AG04450 (cell line): Measurements from ENCODE around the gene HPCAL1. TPM values are rescaled to one million over a fixed set of nuclear protein-coding genes. Genes with fewer than 3 reads are reported as not detected.
"Not testable (repeated sequence)": the region's sequence is repeated elsewhere in the genome, so short reads cannot be mapped to it uniquely, and the experiment has no call there.

Experiments
- CTCF ChIA-PET: fragments of 300-600, 350-600 bp; formaldehyde crosslinking; extraction: SDS; loops from one replicate; lab custom pipeline; 2022; ENCODE audit warnings: antibody characterized with exemption, inconsistent platforms; lab: Charles Lee
- POLR2A ChIA-PET: fragments of 350-600 bp; formaldehyde crosslinking; extraction: SDS; loops from one replicate; lab custom pipeline; 2021; ENCODE audit warnings: antibody characterized with exemption, inconsistent platforms; lab: Yijun Ruan, JAX
- DNase-seq: peaks from one replicate; pipeline ENCODE4 v3.0.0-alpha.2; 2011; ENCODE audit warnings: low read depth, low spot score
- H3K27ac ChIP-seq: one replicate; pipeline ENCODE4 v1.5.1; 2012; ENCODE audit warnings: low read depth, low read length, control low read depth
- H3K27me3 ChIP-seq: one replicate; pipeline ENCODE4 v1.6.0; 2012; ENCODE audit warnings: low read length; ENCODE audit not compliant: control insufficient read depth, insufficient read depth
- H3K4me3 ChIP-seq: 2 replicates; pipeline ENCODE4 v1.5.1; 2011; ENCODE audit warnings: mild to moderate bottlenecking, low read depth, low read length, control low read depth
- H3K9me3 ChIP-seq: 2 replicates; pipeline ENCODE4 v1.5.1; 2012; ENCODE audit warnings: low read length; ENCODE audit not compliant: control insufficient read depth, insufficient read depth
- CTCF ChIP-seq: IDR thresholded peaks from 2 replicates; pipeline ENCODE4 v1.5.1; 2011; ENCODE audit warnings: low read depth, low read length, control low read depth, inconsistent platforms
- polyA plus RNA-seq: library from polyadenylated mRNA; depleted of rRNA; stranded (reverse); fragments of >200 nt; gene quantifications from 2 replicates; pipeline ENCODE4 v1.2.3, GENCODE V29; 2011

HPCAL1 gene
- polyA plus RNA-seq, 1 experiment, result 14.4 TPM

GRCh38 chr2:10287761-10288160 is 14.9 kb upstream of the HPCAL1 start:
- TF ChIP-seq CTCF, result no peak
- no peak for DNase-seq
- CTCF ChIA-PET, result interaction anchor here (2.4 kb wide), 1 partner anchor 121 kb away, joined by 10 read pairs; no protein-coding TSS in a partner anchor
- no peaks in the 10 kb centered on the region; the same call in 1 of the 2 replicates for H3K9me3 ChIP-seq
- H3K27me3 ChIP-seq, result no peaks in the 10 kb centered on the region
- H3K4me3 ChIP-seq, result no peak overlapping the region
- no peak overlapping the region for H3K27ac ChIP-seq
- POLR2A ChIA-PET, result no interaction called here

DNA sequence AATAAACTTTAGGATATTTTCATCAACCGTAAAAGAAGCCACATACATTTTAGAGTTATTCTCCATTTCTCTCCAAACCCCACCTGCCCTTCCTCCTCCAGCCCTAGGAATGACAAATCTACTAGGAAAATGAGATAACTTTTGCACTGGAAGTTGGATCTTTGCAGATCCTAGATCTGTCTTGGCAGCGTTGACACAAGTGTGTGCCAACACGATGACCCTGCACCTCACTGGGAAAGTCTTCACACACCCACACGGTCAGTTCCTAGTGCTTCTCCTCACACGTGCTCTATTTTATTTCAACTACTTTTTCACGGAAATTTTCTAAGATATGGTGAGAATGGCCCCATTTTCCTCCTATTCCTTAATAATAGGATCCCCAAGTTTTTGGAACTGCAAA is 14.1 kb upstream of the HPCAL1 start:
- CTCF ChIA-PET, result no interaction called here
- no peaks in the 10 kb centered on the region for H3K27me3 ChIP-seq
- no peak overlapping the region for H3K27ac ChIP-seq
- POLR2A ChIA-PET, result no interaction called here
- H3K9me3 ChIP-seq, result no peaks in the 10 kb centered on the region; the same call in 1 of the 2 replicates
- TF ChIP-seq CTCF, result no peak
- no peak overlapping the region for H3K4me3 ChIP-seq
- no peak for DNase-seq

DNA sequence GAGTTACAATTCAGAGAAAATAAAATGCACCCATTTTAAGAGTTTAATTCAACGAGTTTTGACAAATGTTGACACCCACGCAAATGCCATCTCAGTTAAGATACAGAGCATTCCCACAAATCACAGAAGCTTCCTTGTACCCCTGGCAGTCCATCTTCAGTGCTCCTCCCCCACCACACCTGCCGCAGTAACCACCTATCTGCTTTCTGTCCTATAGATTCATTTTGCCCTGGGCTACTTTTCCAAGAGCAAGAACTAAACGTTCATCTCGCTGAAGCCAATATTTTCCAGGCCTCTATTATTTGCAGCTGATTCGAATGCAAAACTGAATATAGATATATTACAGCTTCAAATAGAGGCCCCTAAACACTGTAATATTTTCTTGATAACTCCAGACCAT is 13.4 kb upstream of the HPCAL1 start:
- DNase-seq, result no peak
- CTCF ChIA-PET, result no interaction called here

DNA sequence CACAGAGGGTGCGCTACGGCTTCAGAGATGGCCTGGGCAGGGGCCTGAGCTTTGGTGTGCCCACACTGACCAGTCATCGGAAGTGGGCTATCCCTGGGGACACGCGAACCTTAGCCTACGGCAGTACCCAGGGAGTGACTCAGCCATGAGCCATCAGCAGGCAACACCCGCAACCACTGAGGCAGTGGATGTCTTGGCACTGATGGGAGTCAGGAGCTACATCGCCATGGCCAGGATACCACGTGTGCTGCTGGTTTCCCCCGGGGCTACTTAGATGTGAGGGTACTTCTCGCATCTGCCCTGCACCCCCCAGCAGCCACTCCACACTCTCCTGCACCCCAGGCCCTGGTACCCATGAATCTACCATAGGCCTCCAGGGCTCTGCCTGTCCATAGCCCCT is 12.8 kb upstream of the HPCAL1 start:
- Histone ChIP-seq H3K4me3 (no peak overlapping the region), H3K9me3 (no peaks in the 10 kb centered on the region; the same call in none of the 2 replicates), H3K27ac (no peak overlapping the region), H3K27me3 (no peaks in the 10 kb centered on the region)
- CTCF ChIA-PET, result no interaction called here
- no peak for TF ChIP-seq CTCF
- POLR2A ChIA-PET, result no interaction called here
- no peak for DNase-seq

More for the DNA sequence above, 13.4 kb upstream of the HPCAL1 start:
- Histone ChIP-seq H3K9me3 (no peaks in the 10 kb centered on the region; the same call in 1 of the 2 replicates), H3K27ac (no peak overlapping the region), H3K27me3 (no peaks in the 10 kb centered on the region), H3K4me3 (no peak overlapping the region)
- POLR2A ChIA-PET, result no interaction called here
- TF ChIP-seq CTCF, result no peak

GRCh38 chr2:10291376-10291775 is 11.3 kb upstream of the HPCAL1 start:
- H3K4me3 ChIP-seq, DNase-seq, H3K27ac ChIP-seq, POLR2A ChIA-PET, H3K9me3 ChIP-seq, CTCF ChIA-PET, H3K27me3 ChIP-seq: not testable (repeated sequence)
